Activated T-cell treated with anti-CD3 and anti-CD28 coated beads, Interleukin-2, amount 50 U/mL, for 4 hours (primary cell): ENCODE measurements around the gene SEC16B. TPM values are rescaled to one million over a fixed set of nuclear protein-coding genes. Genes with fewer than 3 reads are reported as not detected.
"Not testable (repeated sequence)": the region's sequence is repeated elsewhere in the genome, so short reads cannot be mapped to it uniquely, and the experiment has no call there.

Experiments used
- ATAC-seq, 2 donors: fragments of 200-7000 bp; cut with Tn5 transposase; one replicate each; pipeline ENCODE4 v1.10.0; 2021
- DNase-seq: peaks from one replicate; pipeline ENCODE4 v3.0.0-alpha.2; 2020
- H3K27me3 Mint-ChIP-seq: one replicate; pipeline ENCODE4 v1.8.0; 2021; ENCODE audit warnings: low read depth, mixed read lengths
- H3K36me3 Mint-ChIP-seq: one replicate; pipeline ENCODE4 v1.8.0; 2022; ENCODE audit warnings: mixed read lengths; ENCODE audit not compliant: insufficient read depth
- H3K4me1 Mint-ChIP-seq: one replicate; pipeline ENCODE4 v1.8.0; 2021; ENCODE audit warnings: low read depth, mixed read lengths
- H3K4me3 Mint-ChIP-seq: one replicate; pipeline ENCODE4 v1.8.0; 2021; ENCODE audit warnings: mild to moderate bottlenecking, moderate library complexity, mixed read lengths
- H3K9me3 Mint-ChIP-seq: one replicate; pipeline ENCODE4 v1.8.0; 2021; ENCODE audit warnings: mixed read lengths
- total RNA-seq, 3 donors: library from RNA; stranded (reverse); gene quantifications; one replicate each; pipeline ENCODE4 v1.2.1, GENCODE V29; 2021

The SEC16B gene
- total RNA-seq, 3 donors from 2014 or later: not detected

DNA sequence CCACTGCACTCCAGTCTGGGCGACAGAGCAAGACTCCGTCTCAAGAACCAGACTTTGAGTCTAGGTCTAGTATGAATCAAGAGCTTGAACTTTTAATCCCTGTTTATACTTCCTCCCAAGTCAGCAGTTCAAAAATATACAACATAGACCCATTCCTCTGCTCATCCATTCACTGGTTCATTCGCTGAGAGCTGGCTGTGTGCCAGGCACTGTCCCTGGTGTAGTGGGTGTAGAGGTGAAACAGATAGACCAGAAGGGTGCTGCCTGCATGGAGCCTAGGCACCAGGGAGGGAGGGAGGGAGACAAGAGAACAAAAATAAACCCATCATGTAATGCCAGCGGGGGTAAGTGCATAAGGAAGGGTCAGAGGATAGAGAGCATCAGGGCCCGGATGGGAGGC is 25.5 kb upstream of the SEC16B start:
- no peaks in the 10 kb centered on the region for H3K36me3 Mint-ChIP-seq
- no peak overlapping the region for H3K4me3 Mint-ChIP-seq
- no peaks in the 10 kb centered on the region for H3K4me1 Mint-ChIP-seq
- ATAC-seq (no peak), DNase-seq (no peak)
- no peaks in the 10 kb centered on the region for H3K27me3 Mint-ChIP-seq
- no peaks in the 10 kb centered on the region for H3K9me3 Mint-ChIP-seq

DNA sequence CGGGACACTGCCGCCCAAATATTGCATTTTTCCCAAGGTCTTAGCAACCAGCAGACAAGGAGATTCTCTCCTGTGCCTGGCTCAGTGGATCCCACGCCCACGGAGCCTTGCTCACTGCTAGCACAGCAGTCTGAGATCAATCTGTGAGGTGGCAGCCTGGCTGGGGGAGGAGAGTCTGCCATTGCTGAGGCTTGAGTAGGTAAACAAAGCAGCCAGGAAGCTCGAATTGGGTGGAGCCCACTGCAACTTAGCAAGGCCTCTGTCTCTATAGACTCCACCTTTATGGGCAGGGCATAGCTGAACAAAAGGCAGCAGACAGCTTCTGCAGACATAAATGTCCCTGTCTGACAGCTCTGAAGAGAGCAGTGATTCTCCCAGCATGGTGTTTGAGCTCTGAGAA is 16.4 kb upstream of the SEC16B start:
- H3K9me3 Mint-ChIP-seq: peaks cover 25% of the 10 kb centered on the region
- not testable (repeated sequence) for H3K36me3 Mint-ChIP-seq, ATAC-seq, H3K4me1 Mint-ChIP-seq, H3K4me3 Mint-ChIP-seq, H3K27me3 Mint-ChIP-seq, DNase-seq

DNA sequence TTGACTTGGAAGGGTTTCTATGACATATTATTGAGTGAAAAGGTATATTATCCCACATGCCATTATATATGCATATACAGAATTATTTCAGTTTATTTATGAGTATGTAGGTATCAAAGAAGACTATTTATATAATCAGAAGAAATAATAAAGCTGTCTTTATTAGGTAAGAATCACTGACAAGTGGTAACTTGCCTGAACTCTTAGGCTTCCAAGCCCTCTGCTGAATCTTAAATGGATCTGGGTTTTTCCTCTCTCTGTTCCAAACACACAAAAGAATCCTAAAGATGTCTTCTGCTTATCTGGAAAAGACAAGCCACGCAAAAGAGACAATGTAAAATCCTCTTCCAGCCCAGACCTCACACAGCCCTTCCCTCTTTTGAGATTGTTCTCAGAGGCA is 14.9 kb upstream of the SEC16B start:
- peaks cover 24% of the 10 kb centered on the region for H3K9me3 Mint-ChIP-seq
- ATAC-seq (no peak), DNase-seq (no peak)
- no peak overlapping the region for H3K4me3 Mint-ChIP-seq
- no peaks in the 10 kb centered on the region for H3K4me1 Mint-ChIP-seq
- H3K36me3 Mint-ChIP-seq: no peaks in the 10 kb centered on the region
- H3K27me3 Mint-ChIP-seq: no peaks in the 10 kb centered on the region

DNA sequence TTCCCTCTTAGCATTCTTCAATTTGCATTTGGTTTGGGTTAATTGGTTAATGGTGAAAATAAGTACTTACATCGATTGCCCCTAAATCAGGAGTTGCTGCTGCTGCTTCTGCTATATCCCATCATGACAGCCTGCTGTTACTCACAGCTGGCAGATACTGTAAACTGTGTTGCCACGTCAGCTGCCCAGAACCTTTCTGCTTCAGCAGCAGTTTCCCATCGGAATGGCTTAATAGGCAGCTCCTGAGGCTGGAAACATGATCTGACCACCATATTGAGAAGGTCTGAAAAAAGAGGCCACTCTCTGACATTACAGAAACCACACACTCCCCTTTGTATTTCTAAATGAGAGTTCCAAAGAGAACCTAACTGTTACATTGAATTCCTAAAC is 14.3 kb upstream of the SEC16B start:
- no peak overlapping the region for H3K4me3 Mint-ChIP-seq
- DNase-seq: no peak
- H3K9me3 Mint-ChIP-seq: peaks cover 18% of the 10 kb centered on the region
- no peaks in the 10 kb centered on the region for H3K4me1 Mint-ChIP-seq
- no peak for ATAC-seq
- no peaks in the 10 kb centered on the region for H3K27me3 Mint-ChIP-seq
- no peaks in the 10 kb centered on the region for H3K36me3 Mint-ChIP-seq

DNA sequence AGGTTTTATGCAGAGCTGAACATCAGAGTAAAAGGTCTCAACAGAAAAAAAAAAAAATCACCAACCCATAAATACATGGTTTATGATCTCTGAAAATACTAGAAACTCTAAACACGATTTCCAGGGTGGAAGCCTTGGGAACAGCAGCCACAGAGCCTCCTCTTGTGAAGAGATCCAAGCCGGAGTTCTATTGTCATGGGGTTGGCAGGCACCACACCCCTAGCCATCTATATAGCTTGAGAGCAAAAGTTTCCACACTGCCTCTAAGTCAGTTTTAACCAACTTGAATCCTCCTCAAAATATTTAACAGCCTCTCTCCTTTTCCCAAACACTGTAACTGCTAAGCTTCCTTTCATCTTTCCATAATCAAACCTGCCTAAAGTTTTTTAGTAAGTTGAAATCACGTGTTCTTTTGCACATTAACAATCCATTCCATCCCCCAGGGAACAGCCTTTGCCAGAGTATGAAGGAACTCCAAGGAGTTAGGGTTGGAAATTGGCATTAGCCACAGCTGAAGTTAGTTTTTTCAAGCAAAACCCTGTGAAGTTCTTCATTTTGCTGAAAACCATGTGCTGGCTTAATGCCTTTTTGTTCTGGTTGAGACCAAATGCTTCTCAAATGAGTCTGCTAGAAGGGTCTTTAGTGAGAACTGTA is 13.8 kb upstream of the SEC16B start:
- Mint-ChIP-seq H3K9me3 (peaks cover 13% of the 10 kb centered on the region), H3K36me3 (no peaks in the 10 kb centered on the region), H3K4me1 (no peaks in the 10 kb centered on the region), H3K4me3 (no peak overlapping the region), H3K27me3 (no peaks in the 10 kb centered on the region)
- ATAC-seq: no peak
- DNase-seq: no peak

DNA sequence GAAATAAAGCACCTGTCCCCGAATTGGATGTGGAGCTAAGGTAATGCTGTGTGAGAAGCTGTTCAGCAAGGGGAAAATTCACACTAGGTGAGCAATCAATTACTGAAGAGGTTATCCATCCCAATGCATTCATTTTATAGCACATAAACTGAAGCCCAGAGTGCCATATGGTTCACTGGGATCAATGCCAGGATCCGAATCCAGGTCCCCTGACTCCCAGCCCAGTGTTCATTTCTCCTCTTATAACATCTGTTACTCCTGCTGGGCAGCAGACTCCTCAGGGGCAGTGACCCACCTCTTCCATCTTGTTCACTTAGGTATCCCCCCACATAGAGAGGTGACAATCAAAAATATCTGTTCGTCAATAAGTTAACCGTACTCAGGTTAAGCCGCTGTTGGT is 13.2 kb upstream of the SEC16B start:
- no peak for DNase-seq
- no peaks in the 10 kb centered on the region for H3K36me3 Mint-ChIP-seq
- H3K27me3 Mint-ChIP-seq: no peaks in the 10 kb centered on the region
- no peak for ATAC-seq
- no peaks in the 10 kb centered on the region for H3K4me1 Mint-ChIP-seq
- peaks cover 13% of the 10 kb centered on the region for H3K9me3 Mint-ChIP-seq
- no peak overlapping the region for H3K4me3 Mint-ChIP-seq

DNA sequence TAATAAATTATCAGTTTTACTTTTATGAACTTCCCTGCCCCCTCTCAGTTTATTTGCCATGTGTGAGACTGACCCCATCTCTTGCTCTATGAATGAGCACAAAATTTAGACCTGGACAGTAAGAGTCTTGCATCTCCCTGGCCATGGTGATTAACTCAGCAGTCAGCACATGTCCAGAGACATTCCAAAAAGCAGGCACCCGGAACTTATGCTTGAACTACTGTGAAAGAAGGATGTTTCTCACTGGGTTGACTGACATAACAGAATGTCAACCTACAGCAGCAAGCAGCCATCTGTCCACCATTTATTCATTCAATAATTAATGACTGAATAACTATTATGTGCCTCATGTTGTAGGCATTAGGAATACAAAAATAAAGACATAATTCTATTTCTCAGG is 11.3 kb upstream of the SEC16B start:
- Mint-ChIP-seq H3K4me1 (no peaks in the 10 kb centered on the region), H3K27me3 (no peaks in the 10 kb centered on the region), H3K4me3 (no peak overlapping the region), H3K36me3 (no peaks in the 10 kb centered on the region), H3K9me3 (peaks cover 4% of the 10 kb centered on the region)
- ATAC-seq (no peak), DNase-seq (no peak)

DNA sequence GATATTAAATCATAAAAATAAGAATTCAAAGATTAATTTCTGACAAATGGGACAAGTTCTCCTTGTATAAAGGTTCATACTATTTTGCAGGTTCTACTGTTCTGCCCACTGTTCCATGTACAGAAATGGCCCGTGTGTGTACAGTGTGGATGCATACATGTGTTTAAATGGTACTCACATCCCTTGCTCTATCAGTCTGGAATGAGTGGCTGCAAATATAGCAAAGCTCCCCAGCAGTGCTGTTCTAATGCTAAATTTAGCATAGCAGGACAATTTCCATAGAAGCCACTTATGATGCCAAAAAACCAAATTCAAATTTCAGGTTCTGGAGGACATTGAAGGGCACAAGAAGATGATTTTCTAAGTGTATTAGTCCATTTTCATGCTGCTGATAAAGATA is 9.4 kb upstream of the SEC16B start:
- Mint-ChIP-seq H3K4me1 (no peaks in the 10 kb centered on the region), H3K36me3 (no peaks in the 10 kb centered on the region), H3K9me3 (peaks cover 3% of the 10 kb centered on the region), H3K4me3 (no peak overlapping the region), H3K27me3 (no peaks in the 10 kb centered on the region)
- ATAC-seq: no peak
- no peak for DNase-seq

DNA sequence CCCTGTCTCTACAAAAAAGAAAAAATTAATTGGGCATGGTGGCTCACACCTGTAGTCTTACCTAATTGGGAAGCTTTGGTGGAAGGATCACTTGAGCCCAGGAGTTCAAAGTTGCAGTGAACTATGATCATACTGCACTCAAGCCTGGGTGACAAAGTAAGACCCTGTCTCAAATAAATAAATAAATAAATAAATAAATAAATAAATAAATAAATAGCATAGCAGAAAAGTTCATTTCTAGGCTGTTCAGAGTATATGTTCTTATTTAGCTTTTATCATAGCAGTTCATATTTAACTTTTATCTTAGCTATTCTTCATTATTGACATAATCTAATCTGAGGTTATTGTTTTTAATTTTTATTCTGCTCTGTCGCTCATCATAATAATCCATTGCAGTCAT is 8.7 kb upstream of the SEC16B start:
- Mint-ChIP-seq H3K27me3 (peaks cover 3% of the 10 kb centered on the region), H3K9me3 (peaks cover 4% of the 10 kb centered on the region), H3K4me1 (no peaks in the 10 kb centered on the region), H3K36me3 (no peaks in the 10 kb centered on the region), H3K4me3 (no peak overlapping the region)
- DNase-seq: no peak
- no peak for ATAC-seq

DNA sequence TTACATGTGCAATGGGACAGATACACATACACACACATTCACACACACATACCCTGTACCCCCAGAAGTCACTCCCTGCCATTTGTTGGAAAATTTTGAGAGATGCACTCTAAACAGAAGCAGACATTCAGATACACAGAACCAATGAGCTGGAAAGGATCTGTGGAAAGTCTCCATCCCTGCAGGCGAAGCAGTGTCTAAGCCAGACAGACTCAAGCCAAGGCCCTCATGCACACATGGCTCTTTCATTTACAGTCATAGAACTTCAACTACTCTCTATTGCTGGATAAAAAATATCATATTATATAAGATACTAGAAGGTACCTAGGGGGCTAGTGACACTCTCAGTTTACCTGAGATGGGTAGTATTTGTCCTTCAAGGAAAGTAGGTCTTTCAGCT is 7.3 kb upstream of the SEC16B start:
- ATAC-seq (no peak), DNase-seq (no peak)
- H3K4me3 Mint-ChIP-seq: no peak overlapping the region
- H3K4me1 Mint-ChIP-seq: no peaks in the 10 kb centered on the region
- no peaks in the 10 kb centered on the region for H3K36me3 Mint-ChIP-seq
- H3K9me3 Mint-ChIP-seq: peaks cover 4% of the 10 kb centered on the region
- peaks cover 3% of the 10 kb centered on the region for H3K27me3 Mint-ChIP-seq

DNA sequence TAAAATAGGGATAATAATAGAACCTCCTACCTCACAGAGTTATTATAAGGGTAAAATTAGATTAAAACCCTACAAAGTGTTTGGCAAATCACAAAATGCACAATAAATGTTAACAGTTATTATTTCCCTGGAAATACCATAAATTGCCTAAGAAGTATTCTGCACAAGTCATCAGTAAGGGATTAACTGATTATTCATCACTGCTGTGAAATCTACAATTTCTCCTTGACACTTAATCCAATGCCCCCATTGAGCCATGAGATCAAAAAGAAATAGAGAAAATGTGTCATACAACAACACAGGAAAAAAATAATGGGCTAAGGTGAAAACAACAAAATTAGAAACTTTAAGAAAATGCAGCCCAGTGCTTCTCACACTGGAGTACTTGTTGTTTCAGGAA is 6.7 kb upstream of the SEC16B start:
- H3K4me3 Mint-ChIP-seq: no peak overlapping the region
- no peak for ATAC-seq

DNA sequence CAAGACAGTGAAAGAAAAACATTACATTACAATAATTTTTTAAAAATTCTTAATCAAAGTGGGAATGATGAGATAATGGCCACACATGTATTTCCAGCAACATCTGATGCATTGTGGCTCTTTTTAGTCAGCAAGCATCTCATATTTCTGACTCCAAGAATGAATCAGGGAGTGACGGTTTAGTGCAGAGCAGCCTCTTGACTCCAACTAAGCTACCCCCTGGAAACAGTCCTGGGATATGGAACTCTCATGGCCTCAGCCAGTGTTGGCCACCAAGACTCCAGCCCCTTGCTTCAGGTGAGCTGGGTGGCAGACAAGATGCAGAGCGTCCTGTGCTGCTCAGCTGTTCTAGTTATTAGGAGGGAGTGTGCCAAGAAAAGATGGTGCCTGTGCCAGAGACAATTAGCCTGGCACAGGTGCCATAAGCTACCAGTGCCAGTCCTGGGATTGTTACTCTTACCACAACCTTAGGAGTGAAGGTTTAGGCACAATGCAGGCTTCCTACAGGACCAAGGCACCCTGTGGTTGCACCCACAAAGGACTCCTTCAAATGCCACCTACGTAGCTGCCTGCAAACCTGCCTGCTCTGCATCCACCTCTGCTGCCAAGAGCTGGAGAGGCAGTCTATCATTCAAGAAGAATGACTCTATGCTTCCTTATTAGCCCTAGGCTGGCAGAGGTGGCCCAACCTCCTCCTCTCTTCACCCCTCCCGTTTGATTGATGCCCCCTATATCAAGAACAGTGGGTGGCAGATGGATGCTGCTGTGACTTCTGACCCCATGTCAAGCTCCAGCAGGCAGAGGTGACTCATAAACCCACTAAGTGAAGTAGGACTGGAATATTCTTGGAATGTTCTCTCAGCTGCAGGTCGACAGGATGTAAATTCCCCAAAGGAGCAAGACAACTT is 6.0 kb upstream of the SEC16B start:
- peaks cover 3% of the 10 kb centered on the region for H3K27me3 Mint-ChIP-seq
- H3K4me3 Mint-ChIP-seq: no peak overlapping the region
- H3K9me3 Mint-ChIP-seq: peaks cover 4% of the 10 kb centered on the region
- DNase-seq (no peak), ATAC-seq (no peak)
- no peaks in the 10 kb centered on the region for H3K36me3 Mint-ChIP-seq
- H3K4me1 Mint-ChIP-seq: no peaks in the 10 kb centered on the region

More for the DNA sequence above, 6.7 kb upstream of the SEC16B start:
- no peak for DNase-seq
- Mint-ChIP-seq H3K27me3 (peaks cover 3% of the 10 kb centered on the region), H3K4me1 (no peaks in the 10 kb centered on the region), H3K9me3 (peaks cover 4% of the 10 kb centered on the region), H3K36me3 (no peaks in the 10 kb centered on the region)

DNA sequence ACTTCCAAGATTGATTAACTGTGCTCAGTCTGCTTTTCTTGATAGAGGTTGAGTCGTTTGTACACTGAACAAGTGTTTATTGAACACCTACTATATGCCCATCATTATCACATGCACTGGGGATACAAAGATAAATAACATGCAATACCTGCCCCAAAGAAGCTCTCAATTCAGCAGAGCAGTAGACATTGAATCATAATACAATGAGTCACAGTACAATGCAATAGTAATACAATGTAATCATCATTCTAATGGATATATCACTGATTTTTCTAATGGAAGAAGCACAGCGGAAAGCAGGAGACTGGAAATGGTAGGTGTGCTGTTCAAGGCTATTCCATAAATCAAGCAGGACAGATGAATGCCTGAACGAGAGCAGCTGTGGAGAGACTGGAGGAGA is 3.7 kb upstream of the SEC16B start:
- no peak for ATAC-seq

DNA sequence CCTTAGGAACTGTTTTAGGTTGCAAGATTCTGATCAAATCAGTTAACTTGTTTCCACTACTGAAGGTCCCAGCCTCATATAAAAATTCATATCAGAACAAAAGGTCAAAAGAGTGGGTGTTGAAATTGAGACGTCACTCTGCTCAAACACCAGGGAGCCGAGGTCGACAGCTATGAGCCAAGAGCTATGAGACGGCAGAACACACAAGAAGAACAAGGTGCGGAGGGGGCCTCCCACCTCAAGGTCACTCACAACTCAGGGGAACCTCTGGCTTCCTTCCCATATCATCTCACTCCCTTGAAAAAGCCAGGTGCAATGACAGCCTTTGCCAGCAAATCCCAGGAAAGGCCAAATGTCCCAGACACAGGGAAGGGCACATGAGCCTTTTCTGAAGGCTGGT is 749 bp downstream of the SEC16B start:
- Mint-ChIP-seq H3K4me3 (no peak overlapping the region), H3K27me3 (peaks cover 2% of the 10 kb centered on the region), H3K9me3 (peaks cover 2% of the 10 kb centered on the region), H3K36me3 (no peaks in the 10 kb centered on the region), H3K4me1 (no peaks in the 10 kb centered on the region)
- ATAC-seq (no peak), DNase-seq (no peak)

More for the DNA sequence above, 3.7 kb upstream of the SEC16B start:
- no peaks in the 10 kb centered on the region for H3K36me3 Mint-ChIP-seq
- no peaks in the 10 kb centered on the region for H3K4me1 Mint-ChIP-seq
- H3K4me3 Mint-ChIP-seq: no peak overlapping the region
- DNase-seq: no peak
- H3K9me3 Mint-ChIP-seq: peaks cover 4% of the 10 kb centered on the region
- H3K27me3 Mint-ChIP-seq: peaks cover 3% of the 10 kb centered on the region

DNA sequence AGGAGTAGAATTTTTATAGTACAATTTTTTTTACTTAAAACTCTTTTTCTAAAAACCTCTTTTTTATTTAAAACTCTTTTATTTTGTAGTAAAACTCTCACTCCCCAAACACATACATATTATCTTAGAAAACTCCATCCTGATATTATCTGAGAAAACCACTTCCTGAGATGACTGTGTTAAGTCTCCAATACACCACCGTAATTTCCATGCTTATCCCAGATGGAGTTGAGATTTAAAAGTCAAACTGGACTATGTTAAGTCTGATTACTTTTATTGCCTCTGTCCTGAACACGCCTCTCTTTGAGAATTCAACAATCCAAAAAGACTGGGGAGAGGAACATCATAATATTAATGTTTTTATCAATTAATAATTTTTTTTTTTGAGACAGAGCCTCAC is 3.7 kb downstream of the SEC16B start:
- DNase-seq: no peak
- ATAC-seq: no peak
- Mint-ChIP-seq H3K9me3 (no peaks in the 10 kb centered on the region), H3K36me3 (no peaks in the 10 kb centered on the region), H3K4me1 (no peaks in the 10 kb centered on the region), H3K4me3 (no peak overlapping the region), H3K27me3 (no peaks in the 10 kb centered on the region)
